NCI-H1417 treated with DMSO at 0.1 percent for 48 hours (cell line): Measurements from ENCODE around the gene OR5M10.
"Not testable (repeated sequence)": the region's sequence is repeated elsewhere in the genome, so short reads cannot be mapped to it uniquely, and the experiment has no call there.

Experiments
- DNase-seq: peaks from one replicate; lab custom pipeline; 2025; lab: John Stamatoyannopoulos, UW

The OR5M10 gene

GRCh38 chr11:56577621-56578020, at the start of gene OR5M10:
Gene OR5M10, minus strand, starts transcription at chr11:56577721. Its CDS starts 0 bp downstream, at chr11:56577721.
- DNase-seq, result no peak

DNA sequence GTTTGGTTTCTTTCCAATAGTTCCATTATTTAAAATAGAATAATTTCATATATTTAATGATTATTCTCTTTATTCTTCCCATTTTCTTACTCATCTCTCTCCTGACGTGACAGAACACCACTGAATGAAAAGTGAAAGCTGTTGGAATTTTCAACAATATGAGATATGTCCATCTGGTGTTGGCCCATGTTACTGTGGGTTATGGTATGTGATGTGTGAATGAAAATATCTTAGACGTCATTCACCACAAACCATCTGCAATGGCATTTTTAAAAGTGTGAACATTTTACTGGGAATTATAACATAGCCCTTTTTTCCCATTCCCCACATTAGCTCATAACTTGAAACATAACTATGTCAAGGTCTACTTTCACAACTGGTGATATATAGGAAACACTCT, 48.4 kb upstream of the OR5M10 start:
- DNase-seq, result no peak

- DNase-seq, result peak; percentile 4
Measured at GRCh38 chr11:56624661-56625110, 47.2 kb upstream of the OR5M10 start.

DNA sequence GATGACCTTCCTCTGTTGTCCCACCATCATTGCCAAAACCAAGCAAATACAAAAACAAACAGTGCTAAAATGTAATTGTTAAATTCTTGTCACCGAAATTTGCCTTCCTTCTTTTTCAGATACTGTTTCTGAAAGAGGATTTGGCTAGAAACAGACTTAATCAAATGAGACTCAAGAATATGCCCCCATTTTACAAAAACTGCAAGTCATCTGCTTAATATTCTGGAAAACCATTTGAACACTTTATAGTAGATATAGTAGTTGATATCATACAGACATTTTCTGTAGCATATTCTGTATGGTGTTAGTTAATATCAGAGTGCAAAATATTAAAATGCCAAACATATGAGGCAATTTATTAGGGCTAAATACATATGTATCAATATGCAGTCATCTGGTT, 33.7 kb upstream of the OR5M10 start:
- DNase-seq, result no peak

DNA sequence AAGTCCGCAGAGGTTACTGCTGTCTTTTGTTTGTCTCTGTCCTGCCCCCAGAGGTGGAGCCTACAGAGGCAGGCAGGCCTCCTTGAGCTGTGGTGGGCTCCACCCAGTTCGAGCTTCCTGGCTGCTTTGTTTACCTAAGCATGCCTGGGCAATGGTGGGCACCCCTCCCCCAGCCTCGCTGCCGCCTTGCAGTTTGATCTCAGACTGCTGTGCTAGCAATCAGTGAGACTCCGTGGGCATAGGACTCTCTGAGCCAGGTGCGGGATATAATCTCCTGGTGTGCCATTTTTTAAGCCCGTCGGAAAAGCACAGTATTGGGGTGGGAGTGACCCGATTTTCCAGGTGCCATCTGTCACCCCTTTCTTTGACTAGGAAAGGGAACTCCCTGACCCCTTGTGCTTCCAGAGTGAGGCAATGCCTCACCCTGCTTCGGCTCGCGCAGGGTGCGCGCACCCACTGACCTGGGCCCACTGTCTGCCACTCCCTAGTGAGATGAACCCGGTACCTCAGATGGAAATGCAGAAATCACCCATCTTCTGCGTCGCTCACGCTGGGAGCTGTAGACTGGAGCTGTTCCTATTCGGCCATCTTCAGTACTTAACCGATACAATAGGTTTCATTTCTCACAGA, 14.7 kb upstream of the OR5M10 start:
- not testable (repeated sequence) for DNase-seq

DNA sequence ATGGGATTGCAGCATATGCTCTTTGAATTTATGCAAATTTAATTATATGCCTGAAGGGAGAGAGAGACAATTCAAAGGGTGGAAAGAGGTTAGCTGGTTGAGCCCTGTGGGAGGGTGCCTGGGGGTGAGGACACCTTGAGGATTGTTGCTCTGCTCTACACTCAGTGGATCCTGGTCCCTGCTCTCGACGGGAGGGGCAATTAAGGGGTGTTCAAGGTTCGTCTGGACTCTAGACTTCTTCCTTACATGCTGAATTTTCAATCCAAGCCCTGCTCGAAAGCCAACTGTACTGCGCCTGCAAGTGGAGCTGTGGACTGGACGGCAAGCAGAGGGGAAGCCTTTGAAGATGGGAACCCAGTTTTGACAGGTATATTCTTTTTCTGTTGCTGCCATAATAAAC, 18.9 kb downstream of the OR5M10 start:
- DNase-seq, result no peak

DNA sequence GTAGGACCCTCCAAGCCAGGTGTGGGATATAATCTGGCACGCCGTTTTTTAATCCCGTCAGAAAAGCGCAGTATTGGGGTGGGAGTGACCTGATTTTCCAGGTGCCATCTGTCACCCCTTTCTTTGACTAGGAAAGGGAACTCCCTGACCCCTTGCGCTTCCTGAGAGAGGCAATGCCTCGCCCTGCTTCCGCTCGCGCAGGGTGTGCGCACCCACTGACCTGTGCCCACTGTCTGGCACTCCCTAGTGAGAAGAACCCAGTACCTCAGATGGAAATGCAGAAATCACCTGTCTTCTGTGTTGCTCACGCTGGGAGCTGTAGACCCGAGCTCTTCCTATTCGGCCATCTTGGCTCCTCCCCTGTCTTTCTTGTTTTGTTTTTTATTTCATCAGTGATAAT, 22.8 kb downstream of the OR5M10 start:
- DNase-seq, result not testable (repeated sequence)

DNA sequence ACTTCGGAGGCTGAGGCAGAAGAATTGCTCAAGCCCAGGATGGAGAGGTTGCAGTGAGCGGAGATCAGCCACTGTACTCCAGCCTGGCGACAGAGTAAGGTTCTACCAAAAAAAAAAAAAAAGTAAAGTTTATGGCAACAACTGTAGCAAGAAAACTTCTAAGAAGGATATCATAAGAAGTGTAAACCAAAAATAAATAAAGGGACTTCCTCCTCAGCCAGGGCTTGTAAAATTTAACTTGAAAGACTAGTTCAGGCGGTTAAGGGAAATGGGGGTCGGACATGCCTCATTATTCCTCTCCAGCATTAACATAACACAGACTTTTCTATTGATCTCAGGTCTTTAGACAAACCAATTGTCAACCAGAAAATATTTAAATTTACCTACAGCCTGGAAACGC, 32.0 kb downstream of the OR5M10 start:
- no peak for DNase-seq

DNA sequence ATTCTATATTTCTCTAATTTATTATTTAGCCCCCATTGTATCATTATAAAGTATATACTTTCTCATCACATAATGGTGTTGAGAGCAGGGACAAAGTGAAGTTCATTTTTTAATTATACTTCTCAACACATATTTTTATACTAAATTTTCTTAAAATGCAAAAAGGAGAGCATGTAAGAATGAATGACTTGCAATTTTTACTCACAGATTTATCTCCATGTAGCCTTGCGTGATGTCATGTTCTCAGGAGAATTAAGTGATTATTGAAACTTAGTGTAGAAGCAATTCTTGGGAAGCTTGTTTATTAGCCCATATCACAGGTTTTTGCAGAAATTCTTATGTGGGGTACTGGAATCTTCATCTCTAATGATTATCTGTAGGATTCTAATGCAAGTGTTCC, 33.8 kb downstream of the OR5M10 start:
- DNase-seq, result no peak

DNA sequence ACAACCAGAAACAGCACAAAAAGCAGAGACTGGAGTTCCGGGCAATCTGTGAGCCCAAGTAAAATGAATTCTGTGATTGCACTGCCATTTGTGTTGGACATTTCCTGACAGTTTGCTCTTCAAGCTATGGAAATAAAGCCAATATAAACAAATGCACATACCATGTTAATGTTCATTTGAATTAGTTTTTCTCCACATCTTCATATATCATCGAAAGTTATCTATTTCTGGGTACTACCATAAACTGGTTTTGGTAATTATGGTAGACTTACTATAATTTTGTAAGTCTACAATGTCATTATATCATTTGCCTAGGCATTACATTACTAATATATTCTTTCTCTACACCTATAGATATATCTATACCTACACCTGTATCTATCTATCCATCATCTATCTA, 34.4 kb downstream of the OR5M10 start, which contains the start of gene OR5M11:
OR5M11 (minus strand) TSS at position 101 of the 400 bp plus-strand sequence; CDS start at position 101, 0 bp downstream.
- DNase-seq, result no peak

GRCh38 chr11:56533054-56533740, 44.3 kb downstream of the OR5M10 start:
- no peak for DNase-seq

GRCh38 chr11:56531856-56532255, 45.7 kb downstream of the OR5M10 start:
- DNase-seq, result no peak
